Measurements from ENCODE around the gene MRPL44. TPM values are rescaled to one million over a fixed set of nuclear protein-coding genes. Genes with fewer than 3 reads are reported as not detected.
A peak's percentile ranks its signal among the peaks of the same experiment; 100 is the strongest.

MRPL44 gene
- polyA plus RNA-seq, 3 donors = 7.5 to 28.4 (median 25.7) TPM

DNA sequence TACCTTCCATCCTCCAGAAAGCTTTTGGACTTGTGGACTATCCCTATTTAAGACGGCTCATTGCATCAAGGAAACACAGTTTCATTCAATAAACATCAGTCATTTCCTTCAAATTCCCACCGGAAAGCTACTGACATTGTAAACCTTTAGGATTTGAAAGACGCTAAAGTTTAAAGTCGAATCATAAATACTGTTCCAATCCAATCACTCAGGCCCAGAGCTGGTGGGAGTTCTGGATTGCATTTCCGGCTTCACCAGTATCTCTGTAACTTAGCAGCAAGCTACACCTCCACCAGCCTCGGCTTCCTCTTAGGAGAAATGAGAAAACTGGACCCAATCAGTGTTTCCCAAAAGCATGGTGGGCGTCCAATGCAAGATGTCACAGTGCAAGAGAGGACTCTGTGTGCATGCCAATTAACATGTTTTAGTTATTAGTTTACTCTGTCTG lies 13.7 kb upstream of the MRPL44 start:
- Histone ChIP-seq H3K9me3 (replicated peaks in 1 of 2; ENCODE audit: control insufficient read depth in 1 of 2, insufficient read depth in 1 of 2, low read length in 2 of 2) (no peaks in the 10 kb centered on the region), H3K27ac (ENCODE audit: low read depth in 1 of 2, low read length in 2 of 2) (peak overlapping the region in 1 of 2 donors; percentile 96), H3K27me3 (ENCODE audit: control insufficient read depth in 2 of 2, insufficient read depth in 2 of 2, low read length in 2 of 2) (no peaks in the 10 kb centered on the region), H4K20me1 (ENCODE audit: insufficient read depth, low read length) (peaks cover 51% of the 10 kb centered on the region), H3K4me1 (ENCODE audit: control insufficient read depth in 1 of 2, insufficient read depth in 2 of 2, low read length in 2 of 2) (peaks cover 15 to 34% of the 10 kb centered on the region in 2 donors), H3K9ac (ENCODE audit: insufficient read depth, low read length, poor library complexity, severe bottlenecking) (peak overlapping the region; percentile 99), H3K4me2 (replicated peaks; ENCODE audit: extremely low read depth, low read length, poor library complexity, severe bottlenecking) (peak overlapping the region; percentile 92), H3K4me3 (replicated peaks in 1 of 3; ENCODE audit: low read depth in 2 of 3, low read length in 3 of 3) (peak overlapping the region; percentile 61 to 95 (median 81)), H3K79me2 (ENCODE audit: insufficient read depth, low read length) (peaks cover 72% of the 10 kb centered on the region), H3K36me3 (replicated peaks in 1 of 2; ENCODE audit: control insufficient read depth in 1 of 2, insufficient read depth in 2 of 2, low read length in 2 of 2) (no peaks in the 10 kb centered on the region), H2AFZ (ENCODE audit: insufficient read depth, low read depth, low read length, poor library complexity, severe bottlenecking) (peak overlapping the region; percentile 91)
- Mint-ChIP-seq H3K4me3 (peak overlapping the region; percentile 97 to 98), H3K4me1 (peaks cover 39% of the 10 kb centered on the region), H3K9me3 (peaks cover 0 to 10% (median 5%) of the 10 kb centered on the region in 7 donors), H3K27ac (peak overlapping the region in 6 of 7 donors; percentile 87 to 96 (median 94)), H3K36me3 (peaks cover 9 to 13% of the 10 kb centered on the region in 2 donors), H3K27me3 (ENCODE audit: low read depth in 3 of 3) (peaks cover 0 to 5% (median 0%) of the 10 kb centered on the region in 3 donors)
- WGBS (ENCODE audit: insufficient coverage) = 50% methylated on average over 1 of the region's 7 CpGs
- intact Hi-C loops (cut with micrococcal nuclease) = loop anchor here in 1 of 2 donors (5.0 kb wide), 1 partner anchor 46 kb away; no protein-coding TSS in a partner anchor
- no peak for DNase-seq
- TF ChIP-seq, protein P1, sequence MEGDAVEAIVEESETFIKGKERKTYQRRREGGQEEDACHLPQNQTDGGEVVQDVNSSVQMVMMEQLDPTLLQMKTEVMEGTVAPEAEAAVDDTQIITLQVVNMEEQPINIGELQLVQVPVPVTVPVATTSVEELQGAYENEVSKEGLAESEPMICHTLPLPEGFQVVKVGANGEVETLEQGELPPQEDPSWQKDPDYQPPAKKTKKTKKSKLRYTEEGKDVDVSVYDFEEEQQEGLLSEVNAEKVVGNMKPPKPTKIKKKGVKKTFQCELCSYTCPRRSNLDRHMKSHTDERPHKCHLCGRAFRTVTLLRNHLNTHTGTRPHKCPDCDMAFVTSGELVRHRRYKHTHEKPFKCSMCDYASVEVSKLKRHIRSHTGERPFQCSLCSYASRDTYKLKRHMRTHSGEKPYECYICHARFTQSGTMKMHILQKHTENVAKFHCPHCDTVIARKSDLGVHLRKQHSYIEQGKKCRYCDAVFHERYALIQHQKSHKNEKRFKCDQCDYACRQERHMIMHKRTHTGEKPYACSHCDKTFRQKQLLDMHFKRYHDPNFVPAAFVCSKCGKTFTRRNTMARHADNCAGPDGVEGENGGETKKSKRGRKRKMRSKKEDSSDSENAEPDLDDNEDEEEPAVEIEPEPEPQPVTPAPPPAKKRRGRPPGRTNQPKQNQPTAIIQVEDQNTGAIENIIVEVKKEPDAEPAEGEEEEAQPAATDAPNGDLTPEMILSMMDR (IDR thresholded peaks at IDR 0.05) = no peak

DNA sequence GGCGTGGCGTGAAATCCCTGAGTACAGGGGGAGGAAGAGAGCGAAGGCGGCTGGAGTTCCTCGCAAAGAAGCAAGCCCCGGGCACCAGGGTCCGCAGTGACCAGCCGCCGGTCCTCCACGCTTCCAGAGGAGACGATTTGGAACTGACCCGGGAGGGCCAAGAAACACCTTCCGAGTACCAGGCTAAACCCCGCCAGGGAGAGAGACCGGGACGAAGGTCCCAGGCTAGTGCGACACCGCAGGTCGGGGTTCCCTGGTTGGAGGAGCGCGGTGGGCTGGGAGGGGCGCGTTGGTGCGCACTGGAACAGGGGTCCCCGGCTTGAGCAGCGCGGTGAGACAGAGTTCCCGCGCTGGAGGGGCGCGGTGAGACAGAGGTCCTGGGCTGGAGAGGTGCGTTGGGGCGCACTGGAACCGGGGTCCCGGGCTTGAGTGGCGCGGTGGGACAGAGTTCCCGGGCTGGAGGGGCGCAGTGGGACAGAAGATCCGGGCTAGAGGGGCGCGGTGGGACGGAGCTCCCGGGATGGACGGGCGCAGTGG lies 13.0 kb upstream of the MRPL44 start:
- peaks cover 10 to 27% of the 10 kb centered on the region in 2 donors for H3K4me1 ChIP-seq (ENCODE audit: control insufficient read depth in 1 of 2, insufficient read depth in 2 of 2, low read length in 2 of 2)
- H3K27me3 ChIP-seq (ENCODE audit: control insufficient read depth in 2 of 2, insufficient read depth in 2 of 2, low read length in 2 of 2) = no peaks in the 10 kb centered on the region
- intact Hi-C loops (cut with micrococcal nuclease) = loop anchor here in 1 of 2 donors (5.0 kb wide), 1 partner anchor 47 kb away; no protein-coding TSS in a partner anchor
- Mint-ChIP-seq H3K36me3 (peaks cover 5 to 14% of the 10 kb centered on the region in 2 donors), H3K27ac (peak overlapping the region; percentile 87 to 96 (median 93)), H3K27me3 (ENCODE audit: low read depth in 3 of 3) (peaks cover 0 to 5% (median 0%) of the 10 kb centered on the region in 3 donors), H3K4me1 (peaks cover 36% of the 10 kb centered on the region), H3K4me3 (peak overlapping the region; percentile 97 to 98), H3K9me3 (peaks cover 0 to 9% (median 5%) of the 10 kb centered on the region in 7 donors)
- H3K4me3 ChIP-seq (replicated peaks in 1 of 3; ENCODE audit: low read depth in 2 of 3, low read length in 3 of 3) = peak overlapping the region; percentile 61 to 95 (median 81)
- H3K36me3 ChIP-seq (replicated peaks in 1 of 2; ENCODE audit: control insufficient read depth in 1 of 2, insufficient read depth in 2 of 2, low read length in 2 of 2) = no peaks in the 10 kb centered on the region
- peaks cover 65% of the 10 kb centered on the region for H3K79me2 ChIP-seq (ENCODE audit: insufficient read depth, low read length)
- H3K4me2 ChIP-seq (replicated peaks; ENCODE audit: extremely low read depth, low read length, poor library complexity, severe bottlenecking) = peak overlapping the region; percentile 92
- peak in 2 of 3 donors; percentile 16 to 18 for DNase-seq
- peak overlapping the region; percentile 99 for H3K9ac ChIP-seq (ENCODE audit: insufficient read depth, low read length, poor library complexity, severe bottlenecking)
- H3K27ac ChIP-seq (ENCODE audit: low read depth in 1 of 2, low read length in 2 of 2) = peak overlapping the region; percentile 63 to 96
- WGBS (ENCODE audit: insufficient coverage) = under 1% methylated on average over 46 of the region's 46 CpGs
- H4K20me1 ChIP-seq (ENCODE audit: insufficient read depth, low read length) = peaks cover 44% of the 10 kb centered on the region
- no peaks in the 10 kb centered on the region for H3K9me3 ChIP-seq (replicated peaks in 1 of 2; ENCODE audit: control insufficient read depth in 1 of 2, insufficient read depth in 1 of 2, low read length in 2 of 2)
- H2AFZ ChIP-seq (ENCODE audit: insufficient read depth, low read depth, low read length, poor library complexity, severe bottlenecking) = peak overlapping the region; percentile 91
- TF ChIP-seq, protein P1 (IDR thresholded peaks at IDR 0.05) = no peak

All from CD14-positive monocyte (primary cell).